OCI-LY1 (cell line): Measurements from ENCODE around the gene APOC4.

Source experiments
- H2AFZ ChIP-seq: fragments of 200-600 bp; sonication (generic), shearing (Covaris generic); 2 replicates; pipeline ENCODE4 v1.6.0; 2014; ENCODE audit warnings: antibody characterized with exemption, mild to moderate bottlenecking, low read length
- H3F3A ChIP-seq: fragments of 200-600 bp; sonication (generic), shearing (Covaris generic); 2 replicates; pipeline ENCODE4 v1.6.0; 2014; ENCODE audit warnings: mild to moderate bottlenecking, antibody characterized with exemption, low read length, moderate library complexity; ENCODE audit not compliant: insufficient read depth
- H3K27ac ChIP-seq: fragments of 200-600 bp; sonication (generic); 2 replicates; pipeline ENCODE4 v1.5.1; 2014; ENCODE audit warnings: low read length, mixed run types, mild to moderate bottlenecking, low read depth; ENCODE audit not compliant: poor library complexity, severe bottlenecking
- H3K27me3 ChIP-seq: fragments of 200-600 bp; sonication (generic); 2 replicates; pipeline ENCODE4 v1.6.0; 2014; ENCODE audit warnings: antibody characterized with exemption, mild to moderate bottlenecking, low read length, moderate library complexity; ENCODE audit not compliant: insufficient read depth
- H3K36me3 ChIP-seq: fragments of 200-600 bp; sonication (generic); 2 replicates; pipeline ENCODE4 v1.6.1; 2014; ENCODE audit warnings: mild to moderate bottlenecking, antibody characterized with exemption, low read length, moderate library complexity, mixed read lengths; ENCODE audit not compliant: insufficient read depth
- H3K4me1 ChIP-seq: fragments of 200-600 bp; sonication (generic); 2 replicates; pipeline ENCODE4 v1.5.1; 2014; ENCODE audit warnings: mild to moderate bottlenecking, low read length, moderate library complexity; ENCODE audit not compliant: insufficient read depth, severe bottlenecking
- H3K4me2 ChIP-seq: fragments of 200-600 bp; sonication (generic), shearing (Covaris generic); 2 replicates; pipeline ENCODE4 v1.6.1; 2014; ENCODE audit warnings: low read length
- H3K4me3 ChIP-seq: fragments of 200-600 bp; sonication (generic); 2 replicates; pipeline ENCODE4 v1.5.1; 2014; ENCODE audit warnings: low read length, low read depth, mild to moderate bottlenecking, mixed read lengths; ENCODE audit not compliant: poor library complexity, severe bottlenecking
- H3K79me2 ChIP-seq: fragments of 200-600 bp; shearing (Covaris generic); 2 replicates; pipeline ENCODE4 v1.6.1; 2016; ENCODE audit warnings: mixed run types, low read length, mixed read lengths; ENCODE audit not compliant: insufficient read depth
- H3K9ac ChIP-seq: fragments of 200-600 bp; sonication (generic), shearing (Covaris generic); 2 replicates; pipeline ENCODE4 v1.6.1; 2014; ENCODE audit warnings: mild to moderate bottlenecking, low read length, mixed read lengths
- H3K9me2 ChIP-seq: fragments of 200-600 bp; sonication (generic), shearing (Covaris generic); 2 replicates; pipeline ENCODE4 v1.6.1; 2014; ENCODE audit warnings: low read depth, mild to moderate bottlenecking, low read length, mixed read lengths
- H3K9me3 ChIP-seq: fragments of 200-600 bp; shearing (Covaris generic); 2 replicates; pipeline ENCODE4 v1.6.1; 2014; ENCODE audit warnings: low read length, mixed read lengths
- H4K20me1 ChIP-seq: fragments of 200-600 bp; sonication (generic), shearing (Covaris generic); 2 replicates; pipeline ENCODE4 v1.6.0; 2016; ENCODE audit warnings: mild to moderate bottlenecking, low read length; ENCODE audit not compliant: insufficient read depth
- EZH2 ChIP-seq: fragments of 200-600 bp; sonication (generic), shearing (Covaris generic); IDR thresholded peaks from 2 replicates; pipeline ENCODE4 v1.8.0; 2017; ENCODE audit warnings: borderline replicate concordance, mixed run types, mild to moderate bottlenecking, antibody characterized with exemption, low read length, moderate library complexity, mixed read lengths
- TF ChIP-seq, protein P1 (sequence below): fragments of 200-600 bp; sonication (generic), shearing (Covaris generic); IDR thresholded peaks from 2 replicates; pipeline ENCODE4 v1.5.1; 2017; ENCODE audit warnings: mild to moderate bottlenecking, antibody characterized with exemption, low read length, moderate library complexity, mixed read lengths

Gene APOC4

DNA sequence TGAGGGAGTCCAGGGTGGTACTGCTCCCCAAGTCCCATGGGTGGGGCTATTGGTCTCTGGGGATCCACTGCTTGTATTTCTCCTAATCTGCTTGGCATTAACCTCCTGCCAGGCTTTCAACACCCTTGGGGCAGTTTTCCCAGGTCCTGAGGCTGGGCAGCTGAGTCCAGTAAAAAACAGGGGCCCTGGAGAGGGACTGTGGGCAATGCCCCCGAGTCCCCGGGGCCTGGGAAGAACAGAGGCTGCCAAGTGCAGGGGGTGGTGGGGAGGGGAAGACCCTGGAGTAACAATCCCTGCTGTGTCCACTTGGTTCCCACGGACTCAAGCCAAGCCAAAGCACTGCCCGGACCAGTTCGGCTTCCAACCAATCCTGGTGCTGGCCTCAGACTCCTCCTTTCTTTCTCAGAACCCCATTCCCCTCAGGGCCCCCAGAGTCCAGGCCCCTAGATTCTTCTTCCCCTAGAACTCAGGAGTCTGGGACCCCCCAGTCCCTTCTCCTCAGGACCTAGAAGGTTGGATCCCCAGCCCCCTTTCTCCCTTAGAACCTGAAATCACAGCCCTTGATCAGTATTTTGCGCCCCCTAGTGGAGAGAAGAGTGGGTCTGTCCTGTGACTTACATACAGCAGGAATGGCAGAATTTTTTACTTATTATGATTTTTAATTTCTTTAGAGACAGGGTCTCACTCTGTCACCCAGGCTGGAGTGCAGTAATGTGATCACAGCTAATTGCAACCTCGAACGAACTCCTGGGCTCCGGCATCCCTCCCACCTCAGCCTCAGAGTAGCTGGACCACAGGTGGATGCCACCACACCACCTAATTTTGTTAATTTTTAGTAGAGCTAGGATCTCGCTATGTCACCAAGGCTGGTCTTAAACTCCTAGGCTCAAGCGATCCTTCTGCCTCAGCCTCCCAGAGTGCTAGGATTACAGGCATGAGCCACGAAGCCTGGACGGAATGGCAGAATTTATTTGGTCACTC lies 9.4 kb downstream of the APOC4 start:
- Histone ChIP-seq H3K4me3 (no peak overlapping the region), H3K79me2 (peaks cover 12% of the 10 kb centered on the region), H4K20me1 (no peaks in the 10 kb centered on the region), H2AFZ (no peak overlapping the region), H3F3A (no peaks in the 10 kb centered on the region), H3K36me3 (peaks cover 3% of the 10 kb centered on the region; the same call in 1 of the 2 replicates), H3K27me3 (no peaks in the 10 kb centered on the region), H3K27ac (peak overlapping the region; percentile 28), H3K9ac (no peak overlapping the region), H3K9me3 (no peaks in the 10 kb centered on the region), H3K4me2 (no peak overlapping the region), H3K9me2 (no peaks in the 10 kb centered on the region), H3K4me1 (peaks cover 38% of the 10 kb centered on the region)
- TF ChIP-seq EZH2: no peak
- TF ChIP-seq, protein P1, sequence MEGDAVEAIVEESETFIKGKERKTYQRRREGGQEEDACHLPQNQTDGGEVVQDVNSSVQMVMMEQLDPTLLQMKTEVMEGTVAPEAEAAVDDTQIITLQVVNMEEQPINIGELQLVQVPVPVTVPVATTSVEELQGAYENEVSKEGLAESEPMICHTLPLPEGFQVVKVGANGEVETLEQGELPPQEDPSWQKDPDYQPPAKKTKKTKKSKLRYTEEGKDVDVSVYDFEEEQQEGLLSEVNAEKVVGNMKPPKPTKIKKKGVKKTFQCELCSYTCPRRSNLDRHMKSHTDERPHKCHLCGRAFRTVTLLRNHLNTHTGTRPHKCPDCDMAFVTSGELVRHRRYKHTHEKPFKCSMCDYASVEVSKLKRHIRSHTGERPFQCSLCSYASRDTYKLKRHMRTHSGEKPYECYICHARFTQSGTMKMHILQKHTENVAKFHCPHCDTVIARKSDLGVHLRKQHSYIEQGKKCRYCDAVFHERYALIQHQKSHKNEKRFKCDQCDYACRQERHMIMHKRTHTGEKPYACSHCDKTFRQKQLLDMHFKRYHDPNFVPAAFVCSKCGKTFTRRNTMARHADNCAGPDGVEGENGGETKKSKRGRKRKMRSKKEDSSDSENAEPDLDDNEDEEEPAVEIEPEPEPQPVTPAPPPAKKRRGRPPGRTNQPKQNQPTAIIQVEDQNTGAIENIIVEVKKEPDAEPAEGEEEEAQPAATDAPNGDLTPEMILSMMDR: peak; percentile 85

DNA sequence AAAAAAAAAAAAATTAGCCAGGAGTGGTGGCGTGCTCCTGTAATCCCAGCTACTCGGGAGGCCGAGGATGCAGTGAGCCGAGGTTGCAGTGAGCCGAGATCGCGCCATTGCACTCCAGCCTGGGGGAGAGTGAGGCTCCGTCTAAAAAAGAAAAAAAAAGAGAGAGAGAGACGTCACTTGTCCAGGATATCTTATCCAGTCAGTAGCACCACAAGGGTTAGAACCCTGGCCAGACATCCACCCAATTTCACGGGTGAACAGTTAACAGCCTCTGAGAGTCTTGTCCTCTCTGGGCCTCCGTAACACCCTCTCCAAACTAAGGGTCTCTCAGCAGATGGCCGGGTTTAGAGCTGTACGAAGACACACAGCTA lies 12.2 kb downstream of the APOC4 start:
- peaks cover 40% of the 10 kb centered on the region for H3K79me2 ChIP-seq

DNA sequence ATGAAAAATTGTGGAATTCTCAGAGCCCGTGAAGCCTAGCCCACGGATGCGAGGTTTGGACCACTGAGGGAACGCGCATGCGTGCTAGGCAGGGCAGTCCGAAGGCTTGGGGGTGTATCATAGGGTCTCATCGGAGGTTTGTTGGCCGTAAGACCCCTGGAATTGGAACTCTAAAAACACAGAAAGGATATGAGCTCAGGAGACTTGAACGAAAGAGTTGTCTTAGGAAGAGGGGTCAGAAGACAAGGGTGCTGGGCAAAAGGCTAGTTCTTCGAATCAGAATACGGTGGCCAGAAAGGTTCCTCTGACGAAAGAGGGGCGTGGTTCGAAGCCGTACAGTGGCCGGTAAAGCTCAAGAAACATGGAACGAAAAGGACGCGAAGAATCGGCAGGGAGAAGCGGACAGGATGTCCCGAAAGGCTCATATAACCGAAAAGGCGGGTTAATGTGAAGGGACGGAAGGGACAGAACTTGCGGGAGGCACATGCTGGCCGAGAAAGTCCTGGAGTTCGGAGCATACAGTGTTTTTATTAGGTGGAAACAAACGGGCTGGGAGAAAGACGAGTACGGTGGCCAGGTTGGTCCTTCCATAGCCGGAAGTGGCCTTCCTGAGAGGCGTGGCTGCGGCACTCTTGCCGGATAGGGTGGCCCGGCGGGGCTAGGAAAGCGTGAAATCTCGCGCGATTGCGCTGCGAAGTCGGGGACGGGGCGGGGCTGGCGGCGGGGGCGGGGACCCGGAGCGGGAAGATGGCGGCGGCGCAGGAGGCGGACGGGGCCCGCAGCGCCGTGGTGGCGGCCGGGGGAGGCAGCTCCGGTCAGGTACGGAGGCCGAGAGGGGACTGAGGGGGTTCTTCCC lies 12.8 kb downstream of the APOC4 start, which contains the start of gene CLPTM1:
CLPTM1 (plus strand) TSS at position 732 of the 856 bp plus-strand sequence; CDS start at position 748, 16 bp downstream.
- Histone ChIP-seq H4K20me1 (no peaks in the 10 kb centered on the region), H3K9me2 (no peaks in the 10 kb centered on the region), H3K4me1 (peaks cover 45% of the 10 kb centered on the region), H3F3A (no peaks in the 10 kb centered on the region), H2AFZ (no peak within 1 kb of the TSS), H3K79me2 (peaks cover 46% of the 10 kb centered on the region), H3K9ac (peak within 1 kb of the TSS; percentile 93), H3K4me3 (peak within 1 kb of the TSS; percentile 77), H3K9me3 (no peaks in the 10 kb centered on the region), H3K36me3 (peaks cover 3% of the 10 kb centered on the region; the same call in 1 of the 2 replicates), H3K4me2 (peak within 1 kb of the TSS; percentile 97), H3K27me3 (no peaks in the 10 kb centered on the region), H3K27ac (peak within 1 kb of the TSS; percentile 84)
- TF ChIP-seq, protein P1: no peak
- no peak for TF ChIP-seq EZH2

More for the DNA sequence above, 12.2 kb downstream of the APOC4 start:
- H3K4me1 ChIP-seq: peaks cover 43% of the 10 kb centered on the region
- TF ChIP-seq EZH2: no peak
- TF ChIP-seq, protein P1: no peak
- peak overlapping the region; percentile 77 for H3K4me3 ChIP-seq
- no peaks in the 10 kb centered on the region for H3K27me3 ChIP-seq
- H3K27ac ChIP-seq: peak overlapping the region; percentile 79
- H3K36me3 ChIP-seq: peaks cover 3% of the 10 kb centered on the region; the same call in 1 of the 2 replicates
- H3K9me3 ChIP-seq: no peaks in the 10 kb centered on the region
- H4K20me1 ChIP-seq: no peaks in the 10 kb centered on the region
- no peaks in the 10 kb centered on the region for H3K9me2 ChIP-seq
- H3F3A ChIP-seq: no peaks in the 10 kb centered on the region
- H2AFZ ChIP-seq: no peak overlapping the region
- peak overlapping the region; percentile 71 for H3K4me2 ChIP-seq
- H3K9ac ChIP-seq: peak overlapping the region; percentile 93
